ENCODE measurements around the gene FXN. TPM values are rescaled to one million over a fixed set of nuclear protein-coding genes. Genes with fewer than 3 reads are reported as not detected.
A peak's percentile ranks its signal among the peaks of the same experiment; 100 is the strongest.

Gene FXN
- polyA plus RNA-seq, 1 experiment = 9.2 TPM

GRCh38 chr9:69030851-69031645 lies 4.5 kb upstream of the FXN start:
- Histone ChIP-seq H3K36me3 (ENCODE audit: control insufficient read depth, insufficient read depth, low read length) (no peaks in the 10 kb centered on the region), H3K4me3 (ENCODE audit: low read depth, low read length) (no peak overlapping the region), H3K27me3 (ENCODE audit: control insufficient read depth, insufficient read depth, low read length) (no peaks in the 10 kb centered on the region; the same call in 1 of the 2 replicates)
- ChIA-PET POLR2A (no interaction called here), CTCF (no interaction called here)
- TF ChIP-seq CTCF (IDR thresholded peaks at IDR 0.05; ENCODE audit: insufficient read depth, low read depth, low read length) = no peak
- DNase-seq (ENCODE audit: low read depth) = no peak

GRCh38 chr9:69034071-69034470 lies 1.5 kb upstream of the FXN start:
- TF ChIP-seq CTCF (IDR thresholded peaks at IDR 0.05; ENCODE audit: insufficient read depth, low read depth, low read length) = no peak

GRCh38 chr9:69036309-69036708 lies 757 bp downstream of the FXN start:
- no peaks in the 10 kb centered on the region; the same call in 1 of the 2 replicates for H3K27me3 ChIP-seq (ENCODE audit: control insufficient read depth, insufficient read depth, low read length)
- DNase-seq (ENCODE audit: low read depth) = no peak
- CTCF ChIA-PET = interaction anchor here (0.6 to 2.1 kb wide), 26 partner anchors 9 to 1861 kb away, joined by 3 to 22 read pairs (median 4); no protein-coding TSS in a partner anchor
- H3K4me3 ChIP-seq (ENCODE audit: low read depth, low read length) = peak overlapping the region; percentile 60
- POLR2A ChIA-PET = no interaction called here
- TF ChIP-seq CTCF (IDR thresholded peaks at IDR 0.05; ENCODE audit: insufficient read depth, low read depth, low read length) = no peak
- H3K36me3 ChIP-seq (ENCODE audit: control insufficient read depth, insufficient read depth, low read length) = no peaks in the 10 kb centered on the region

More at GRCh38 chr9:69034071-69034470, 1.5 kb upstream of the FXN start:
- ChIA-PET CTCF (interaction anchor here (0.6 to 1.5 kb wide), 3 partner anchors 9 to 130 kb away, joined by 3 to 5 read pairs (median 4); no protein-coding TSS in a partner anchor), POLR2A (no interaction called here)
- DNase-seq (ENCODE audit: low read depth) = no peak
- Histone ChIP-seq H3K36me3 (ENCODE audit: control insufficient read depth, insufficient read depth, low read length) (no peaks in the 10 kb centered on the region), H3K27me3 (ENCODE audit: control insufficient read depth, insufficient read depth, low read length) (no peaks in the 10 kb centered on the region; the same call in 1 of the 2 replicates), H3K4me3 (ENCODE audit: low read depth, low read length) (no peak overlapping the region)

- POLR2A ChIA-PET = no interaction called here
- H3K36me3 ChIP-seq (ENCODE audit: control insufficient read depth, insufficient read depth, low read length) = no peaks in the 10 kb centered on the region
- CTCF ChIA-PET = interaction anchor here (0.9 to 2.1 kb wide), 12 partner anchors 9 to 234 kb away, joined by 3 to 22 read pairs (median 5); no protein-coding TSS in a partner anchor
- H3K27me3 ChIP-seq (ENCODE audit: control insufficient read depth, insufficient read depth, low read length) = no peaks in the 10 kb centered on the region; the same call in 1 of the 2 replicates
- H3K4me3 ChIP-seq (ENCODE audit: low read depth, low read length) = peak overlapping the region; percentile 60
- TF ChIP-seq CTCF (IDR thresholded peaks at IDR 0.05; ENCODE audit: insufficient read depth, low read depth, low read length) = no peak
- no peak for DNase-seq (ENCODE audit: low read depth)
These were observed 1.2 kb downstream of the FXN start for GRCh38 chr9:69036799-69037198.

- no peak for TF ChIP-seq CTCF (IDR thresholded peaks at IDR 0.05; ENCODE audit: insufficient read depth, low read depth, low read length)
- Histone ChIP-seq H3K36me3 (ENCODE audit: control insufficient read depth, insufficient read depth, low read length) (no peaks in the 10 kb centered on the region), H3K27me3 (ENCODE audit: control insufficient read depth, insufficient read depth, low read length) (no peaks in the 10 kb centered on the region), H3K4me3 (ENCODE audit: low read depth, low read length) (no peak overlapping the region)
- no peak for DNase-seq (ENCODE audit: low read depth)
- POLR2A ChIA-PET = no interaction called here
- CTCF ChIA-PET = no interaction called here
These were observed 5.1 kb downstream of the FXN start for GRCh38 chr9:69040646-69041045.

Measured in BJ (cell line).